Measurements from ENCODE around the gene TSC22D4.
A peak's percentile ranks its signal among the peaks of the same experiment; 100 is the strongest.
"Not testable (repeated sequence)": the region's sequence is repeated elsewhere in the genome, so short reads cannot be mapped to it uniquely, and the experiment has no call there.

TSC22D4 gene

GRCh38 chr7:100472121-100472851, 6.7 kb downstream of the TSC22D4 start:
- no peak for DNase-seq

DNA sequence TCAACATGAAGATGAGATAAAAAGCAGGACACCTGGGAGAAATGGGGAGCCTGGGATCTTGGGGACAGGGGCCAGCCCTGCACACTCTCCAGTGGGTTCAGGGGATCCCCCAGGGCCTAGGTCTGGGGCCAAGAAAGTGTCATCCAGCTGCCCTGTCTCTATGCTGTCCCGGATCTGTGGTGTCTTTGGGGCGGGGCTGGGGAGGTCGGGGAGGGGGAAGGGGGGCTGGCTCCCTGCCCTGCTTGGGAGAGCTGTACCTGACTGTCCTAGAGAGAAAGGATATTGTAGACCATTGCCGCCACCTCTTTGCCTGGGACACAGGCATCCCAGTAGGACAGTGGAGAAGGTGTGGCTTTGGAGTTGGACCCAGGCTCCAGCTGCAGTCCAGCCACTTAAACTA, 8.0 kb downstream of the TSC22D4 start:
- DNase-seq: no peak

GRCh38 chr7:100469227-100470044, 9.6 kb downstream of the TSC22D4 start:
- peak; percentile 72 for DNase-seq

GRCh38 chr7:100467638-100468373, 11.2 kb downstream of the TSC22D4 start:
- DNase-seq: no peak

DNA sequence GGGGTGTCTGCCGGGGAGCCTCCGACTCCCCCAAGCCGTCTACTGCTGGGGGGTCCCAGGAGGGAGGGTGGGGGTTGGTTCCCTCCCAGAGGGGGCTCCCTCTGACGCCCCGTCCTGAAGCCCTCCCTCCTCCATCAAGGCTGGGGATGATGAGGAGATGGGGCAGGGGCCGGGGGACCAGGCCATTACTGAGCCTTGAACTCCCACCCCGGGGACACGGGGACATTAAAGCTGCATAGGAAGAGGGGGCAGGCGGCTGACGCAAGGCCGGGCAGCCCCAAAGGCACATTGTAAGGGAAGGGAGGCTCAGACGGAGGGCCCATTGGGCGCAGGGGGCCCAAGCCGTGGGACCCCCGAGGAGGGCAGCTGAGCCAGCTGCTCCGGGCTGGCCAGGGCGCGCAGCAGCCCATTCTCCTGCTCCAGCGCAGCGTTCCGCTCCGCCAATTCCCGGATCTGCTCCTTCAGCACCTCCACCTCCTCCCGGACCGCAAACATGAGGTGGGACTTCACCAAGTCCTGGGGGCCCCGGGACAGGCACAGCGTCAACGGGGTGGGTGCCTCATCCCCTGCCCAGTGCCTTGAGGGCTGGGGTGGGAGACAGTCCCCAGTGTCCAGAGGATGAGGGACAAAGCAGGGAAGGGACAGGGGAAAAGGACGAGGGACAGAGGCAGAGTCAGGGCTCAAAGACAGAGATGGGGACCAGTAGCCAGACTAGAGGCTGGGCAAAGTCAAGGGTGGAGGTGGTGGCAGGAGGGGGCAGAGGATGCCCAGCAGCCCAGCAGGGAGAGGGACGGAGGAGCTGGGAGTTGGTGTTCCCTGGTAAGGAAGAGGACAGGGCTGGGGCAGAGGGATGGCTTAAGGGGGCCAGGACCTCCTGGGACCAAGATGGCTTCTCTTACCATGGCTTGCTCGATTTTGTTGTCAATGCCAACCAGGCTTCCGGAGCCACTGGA, 12.1 kb downstream of the TSC22D4 start:
- no peak for DNase-seq

GRCh38 chr7:100465702-100466311, 13.2 kb downstream of the TSC22D4 start:
- peak; percentile 76 for DNase-seq

DNA sequence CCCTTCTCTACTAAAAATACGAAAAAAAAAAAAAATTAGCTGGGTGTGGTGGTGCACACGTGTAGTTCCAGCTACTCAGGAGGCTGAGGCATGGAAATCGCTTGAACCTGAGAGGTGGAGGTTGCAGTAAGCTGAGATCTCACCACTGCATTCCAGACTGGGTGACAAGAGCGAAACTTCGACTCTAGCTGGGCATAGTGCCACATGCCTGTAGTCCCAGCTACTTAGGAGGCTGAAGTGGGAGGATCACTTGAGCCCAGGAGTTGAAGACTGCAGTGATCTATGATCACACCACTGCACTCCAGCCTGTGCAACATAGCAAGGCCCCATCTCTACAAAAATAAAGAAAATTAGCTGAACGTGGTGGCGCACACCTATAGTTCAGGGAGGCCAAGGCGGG, 13.7 kb downstream of the TSC22D4 start:
- DNase-seq: no peak

DNA sequence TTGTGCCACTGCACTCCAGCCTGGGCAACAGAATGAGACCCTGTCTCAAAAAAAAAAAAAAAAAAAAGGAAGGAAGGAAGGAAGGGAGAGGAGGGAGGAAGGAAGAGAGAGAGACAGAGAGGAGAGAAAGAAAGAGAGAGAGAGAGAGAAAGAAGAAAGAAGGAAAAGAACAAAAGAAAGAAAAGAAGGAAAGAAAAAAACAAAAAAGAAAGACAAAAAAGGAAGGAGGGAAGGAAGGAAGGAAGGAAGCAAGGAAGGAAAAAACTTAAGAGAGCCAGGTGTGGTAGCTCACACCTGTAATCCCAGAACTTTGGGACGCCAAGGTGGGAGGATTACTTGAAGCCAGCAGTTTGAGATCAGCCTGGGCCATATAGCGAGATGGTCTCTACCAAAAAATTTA, 14.2 kb downstream of the TSC22D4 start:
- no peak for DNase-seq

- DNase-seq: no peak
Observed at GRCh38 chr7:100464210-100464660, 14.8 kb downstream of the TSC22D4 start, which contains the start of gene SPACDR. Gene SPACDR (minus strand): TSS chr7:100464260. CDS start chr7:100464025, 235 bp downstream.

DNA sequence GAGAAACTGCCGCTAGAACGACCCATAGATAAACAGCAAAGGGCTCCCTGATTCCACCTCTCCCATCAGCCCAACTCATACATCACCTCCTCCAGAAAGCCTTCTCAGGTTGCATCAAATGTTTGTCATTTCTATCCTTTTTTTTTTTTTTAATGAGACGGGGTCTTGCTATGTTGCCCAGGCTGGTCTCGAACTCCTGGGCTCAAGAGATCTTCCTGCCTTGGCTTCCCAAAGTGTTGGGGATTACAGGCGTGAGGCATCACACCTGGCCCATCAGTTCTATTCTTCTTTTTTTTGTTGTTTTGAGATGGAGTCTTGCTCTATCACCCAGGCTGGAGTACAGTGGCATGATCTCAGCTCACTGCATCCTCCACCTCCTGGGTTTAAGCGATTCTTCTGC, 22.0 kb downstream of the TSC22D4 start:
- no peak for DNase-seq

DNA sequence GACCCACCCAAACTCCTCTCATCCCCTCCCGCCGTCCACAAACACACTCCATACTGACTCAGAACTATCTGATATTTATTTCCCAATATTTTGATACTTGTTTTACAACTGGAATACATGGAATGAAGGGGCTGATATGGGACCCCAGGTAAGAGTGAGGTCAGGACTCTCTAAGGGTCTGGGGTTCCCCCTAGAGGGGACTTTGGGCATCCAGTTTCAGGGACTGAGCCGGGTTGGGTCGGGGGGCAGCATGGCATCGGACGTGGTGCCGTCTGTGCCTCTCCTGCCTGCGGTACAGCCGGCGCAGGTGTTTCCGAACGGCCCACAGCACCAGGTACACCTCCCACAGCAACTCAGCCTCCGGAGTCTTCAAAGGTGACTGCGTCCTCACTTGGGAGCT, 22.5 kb downstream of the TSC22D4 start:
- no peak for DNase-seq

DNA sequence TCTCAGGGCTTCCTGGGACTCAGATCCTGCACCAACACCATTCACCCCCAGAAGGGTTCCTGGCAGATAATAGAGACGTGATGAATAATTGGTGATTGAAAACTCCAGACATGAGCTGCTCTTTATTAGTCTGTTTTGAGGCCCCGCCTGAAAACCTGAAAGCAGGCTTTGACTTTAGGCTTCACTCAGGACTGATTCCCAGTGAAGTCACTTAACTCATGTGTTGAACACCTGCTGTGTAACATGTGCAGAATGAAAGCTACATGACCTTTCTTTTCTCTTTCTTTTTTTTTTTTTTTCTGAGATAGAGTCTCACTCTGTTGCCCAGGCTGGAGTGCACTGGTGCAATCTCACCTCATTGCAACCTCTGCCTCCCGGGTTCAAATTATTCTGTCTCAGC, 23.8 kb downstream of the TSC22D4 start:
- no peak for DNase-seq

DNA sequence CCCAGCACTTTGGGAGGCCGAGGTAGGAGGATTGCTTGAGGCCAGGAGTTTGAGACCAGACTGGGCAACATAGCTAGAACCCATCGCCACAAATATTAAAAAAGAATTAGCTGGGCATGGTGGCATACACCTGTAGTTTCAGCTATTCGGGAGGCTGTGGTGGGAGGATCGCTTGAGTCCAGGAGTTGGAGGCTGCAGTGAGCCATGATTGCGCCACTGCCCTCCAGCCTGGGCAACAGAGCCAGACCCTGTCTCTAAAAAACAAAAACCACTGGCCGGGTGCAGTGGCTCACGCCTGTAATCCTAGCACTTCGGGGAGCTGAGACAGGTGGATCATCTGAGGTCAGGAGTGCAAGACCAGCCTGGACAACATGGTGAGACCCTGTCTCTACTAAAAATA, 25.2 kb downstream of the TSC22D4 start:
- DNase-seq: not testable (repeated sequence)

- no peak for DNase-seq
Observed at GRCh38 chr7:100452513-100452912, 26.5 kb downstream of the TSC22D4 start.

GRCh38 chr7:100449190-100449795, 29.7 kb downstream of the TSC22D4 start:
- DNase-seq: no peak

GRCh38 chr7:100447363-100447762, 31.7 kb downstream of the TSC22D4 start:
- not testable (repeated sequence) for DNase-seq

DNA sequence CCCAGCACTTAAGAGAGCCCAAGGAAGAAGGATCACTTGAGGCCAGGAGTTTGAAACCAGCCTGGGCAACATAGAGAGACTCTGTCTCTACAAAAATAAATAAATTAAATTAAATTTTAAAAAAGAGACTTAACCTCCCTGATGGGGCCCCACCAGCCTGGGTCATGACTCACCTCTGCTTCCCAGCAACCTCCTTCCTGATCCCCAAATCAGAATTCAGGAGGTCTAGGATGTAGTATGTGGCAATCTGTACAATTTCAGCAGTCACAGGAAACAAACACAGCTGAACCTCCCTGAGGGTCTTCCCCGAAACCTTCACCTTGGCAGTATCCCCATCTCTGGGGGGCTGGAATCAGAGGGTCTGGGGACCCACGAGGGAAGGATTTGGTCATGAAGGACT, 33.0 kb downstream of the TSC22D4 start:
- no peak for DNase-seq

DNA sequence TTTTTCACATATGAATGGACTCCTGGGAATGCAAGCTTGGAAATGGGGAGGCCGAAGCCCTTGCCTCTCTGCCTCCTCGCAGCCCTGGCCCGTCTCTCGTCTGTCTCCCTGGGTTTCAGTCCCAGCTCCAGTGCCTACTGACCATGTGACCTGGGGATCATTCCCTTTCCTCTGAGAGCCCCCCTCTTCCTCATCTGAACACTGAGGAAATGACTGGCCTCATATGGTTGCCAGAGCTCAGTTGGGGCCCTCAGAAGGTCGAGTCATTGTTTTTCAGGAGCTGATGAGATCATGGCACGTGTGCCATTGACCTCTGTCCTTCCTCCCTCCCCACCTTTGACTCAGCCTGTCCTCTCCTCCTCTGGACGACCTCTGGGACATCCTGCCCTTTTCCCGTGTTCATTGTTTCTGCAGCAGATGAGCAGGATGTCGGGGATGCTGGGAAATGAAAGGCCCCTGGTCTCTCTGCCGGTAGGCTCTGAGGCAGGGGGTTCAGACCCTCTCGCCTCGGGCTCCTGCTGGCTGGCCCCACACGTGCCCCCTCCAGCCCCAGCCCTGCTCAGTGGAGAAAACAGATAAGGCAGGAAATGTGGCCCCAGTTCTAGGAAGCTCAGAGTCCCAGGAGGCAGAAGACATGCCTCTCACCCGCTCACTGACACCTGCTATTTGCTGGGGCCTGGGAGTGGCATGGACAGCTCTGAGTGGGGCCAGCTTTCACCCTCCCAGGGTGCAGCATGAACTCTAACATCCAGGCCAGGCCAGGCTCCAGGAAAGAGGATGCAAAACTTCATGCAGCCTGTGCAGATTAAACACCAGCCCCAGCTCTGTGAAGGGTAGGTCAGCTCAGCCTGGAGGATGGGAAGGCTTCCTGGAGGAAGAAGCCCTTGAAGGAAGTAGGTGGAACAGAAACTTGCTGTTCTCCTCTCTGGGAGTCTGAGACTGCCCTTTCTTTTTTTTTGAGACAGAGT, 34.4 kb downstream of the TSC22D4 start:
- peak; percentile 77 for DNase-seq

DNA sequence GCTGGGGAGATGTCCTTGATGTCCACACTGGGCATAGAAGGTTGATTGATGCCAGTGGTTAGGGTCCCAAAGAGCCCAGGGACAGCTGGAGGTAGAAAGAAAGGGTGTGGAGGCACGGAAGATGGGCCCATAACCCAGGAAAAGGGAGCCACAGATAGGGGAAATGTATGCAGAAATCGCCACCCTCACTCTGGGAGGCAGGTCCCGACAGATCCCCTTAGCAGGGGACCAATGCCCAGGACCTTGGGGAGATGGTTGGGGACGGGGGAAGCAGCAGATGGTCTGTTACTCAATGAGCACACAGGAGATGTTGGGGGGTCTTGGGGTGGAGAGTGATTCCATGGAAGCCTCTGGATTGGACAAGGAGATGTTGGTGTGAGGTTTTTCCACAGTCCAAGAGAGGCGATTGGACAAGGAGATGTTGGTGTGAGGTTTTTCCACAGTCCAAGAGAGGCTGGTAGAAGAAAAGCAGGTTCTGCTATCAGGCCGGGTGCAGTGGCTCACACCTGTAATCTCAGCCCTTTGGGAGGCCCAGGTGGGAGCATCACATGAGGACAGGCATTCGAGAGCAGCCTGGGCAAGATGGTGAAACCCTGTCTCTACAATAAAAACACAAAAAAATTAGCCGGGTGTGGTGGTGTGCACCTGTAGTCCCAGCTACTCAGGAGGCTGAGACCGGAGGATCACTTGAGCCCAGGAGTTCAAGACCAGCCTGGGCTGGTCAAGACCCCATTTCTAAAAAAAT, 35.7 kb downstream of the TSC22D4 start:
- no peak for DNase-seq
